ENCODE data around the gene TAP1.
A peak's percentile ranks its signal among the peaks of the same experiment; 100 is the strongest.

The TAP1 gene

GRCh38 chr6:32887616-32888015 is 34.1 kb upstream of the TAP1 start:
- Histone ChIP-seq H2AFZ (ENCODE audit: low read length) (0 out of 2 replicates have a peak overlapping the region, but pooled peaks have one; percentile 38), H3K9me3 (ENCODE audit: low read length) (no peaks in the 10 kb centered on the region), H3K27me3 (ENCODE audit: insufficient read depth, low read length) (no peaks in the 10 kb centered on the region), H3K4me3 (ENCODE audit: low read depth, low read length, poor library complexity, severe bottlenecking) (no peak overlapping the region), H3K9ac (ENCODE audit: low read length) (no peak overlapping the region), H4K20me1 (ENCODE audit: insufficient read depth, low read length) (no peaks in the 10 kb centered on the region), H3K9me2 (ENCODE audit: low read depth, low read length) (no peaks in the 10 kb centered on the region), H3K4me2 (ENCODE audit: low read length) (no peak overlapping the region), H3K4me1 (ENCODE audit: insufficient read depth, low read length, severe bottlenecking) (peaks cover 41% of the 10 kb centered on the region), H3K79me2 (ENCODE audit: insufficient read depth, low read length) (no peaks in the 10 kb centered on the region), H3K36me3 (ENCODE audit: insufficient read depth, low read length) (no peaks in the 10 kb centered on the region), H3F3A (ENCODE audit: insufficient read depth, low read length) (no peaks in the 10 kb centered on the region), H3K27ac (ENCODE audit: low read depth, low read length, poor library complexity, severe bottlenecking) (peak overlapping the region; percentile 13)
- TF ChIP-seq CTCF (IDR thresholded peaks at IDR 0.05; ENCODE audit: low read length) (no peak), EZH2 (IDR thresholded peaks at IDR 0.05; ENCODE audit: borderline replicate concordance, low read length) (no peak)

- Histone ChIP-seq H3K36me3 (ENCODE audit: insufficient read depth, low read length) (no peaks in the 10 kb centered on the region), H3K9me2 (ENCODE audit: low read depth, low read length) (no peaks in the 10 kb centered on the region), H3F3A (ENCODE audit: insufficient read depth, low read length) (no peaks in the 10 kb centered on the region), H2AFZ (ENCODE audit: low read length) (no peak overlapping the region), H3K4me2 (ENCODE audit: low read length) (no peak overlapping the region), H3K4me3 (ENCODE audit: low read depth, low read length, poor library complexity, severe bottlenecking) (no peak overlapping the region), H3K9ac (ENCODE audit: low read length) (no peak overlapping the region), H3K27me3 (ENCODE audit: insufficient read depth, low read length) (no peaks in the 10 kb centered on the region), H3K9me3 (ENCODE audit: low read length) (no peaks in the 10 kb centered on the region), H3K79me2 (ENCODE audit: insufficient read depth, low read length) (no peaks in the 10 kb centered on the region), H3K4me1 (ENCODE audit: insufficient read depth, low read length, severe bottlenecking) (peaks cover 35% of the 10 kb centered on the region), H4K20me1 (ENCODE audit: insufficient read depth, low read length) (no peaks in the 10 kb centered on the region), H3K27ac (ENCODE audit: low read depth, low read length, poor library complexity, severe bottlenecking) (no peak overlapping the region)
- TF ChIP-seq EZH2 (IDR thresholded peaks at IDR 0.05; ENCODE audit: borderline replicate concordance, low read length) (no peak), CTCF (IDR thresholded peaks at IDR 0.05; ENCODE audit: low read length) (no peak)
Observed at GRCh38 chr6:32886681-32887383, 33.3 kb upstream of the TAP1 start.

- Histone ChIP-seq H3K27ac (ENCODE audit: low read depth, low read length, poor library complexity, severe bottlenecking) (no peak overlapping the region), H2AFZ (ENCODE audit: low read length) (no peak overlapping the region)
- TF ChIP-seq EZH2 (IDR thresholded peaks at IDR 0.05; ENCODE audit: borderline replicate concordance, low read length) (no peak), CTCF (IDR thresholded peaks at IDR 0.05; ENCODE audit: low read length) (peak; percentile 67)
Observed at GRCh38 chr6:32885698-32886286, 32.3 kb upstream of the TAP1 start.

More at GRCh38 chr6:32885698-32886286, 32.3 kb upstream of the TAP1 start:
- Histone ChIP-seq H3K36me3 (ENCODE audit: insufficient read depth, low read length) (no peaks in the 10 kb centered on the region), H3K9me3 (ENCODE audit: low read length) (no peaks in the 10 kb centered on the region), H3K27me3 (ENCODE audit: insufficient read depth, low read length) (no peaks in the 10 kb centered on the region), H3K79me2 (ENCODE audit: insufficient read depth, low read length) (no peaks in the 10 kb centered on the region), H3F3A (ENCODE audit: insufficient read depth, low read length) (no peaks in the 10 kb centered on the region), H3K4me3 (ENCODE audit: low read depth, low read length, poor library complexity, severe bottlenecking) (no peak overlapping the region), H3K9me2 (ENCODE audit: low read depth, low read length) (no peaks in the 10 kb centered on the region), H3K9ac (ENCODE audit: low read length) (no peak overlapping the region), H3K4me2 (ENCODE audit: low read length) (no peak overlapping the region), H3K4me1 (ENCODE audit: insufficient read depth, low read length, severe bottlenecking) (peaks cover 35% of the 10 kb centered on the region), H4K20me1 (ENCODE audit: insufficient read depth, low read length) (no peaks in the 10 kb centered on the region)

Measured in OCI-LY1 (cell line).